Inflammatory macrophage (primary cell): ENCODE results near the gene RPP25L.
"Not testable (repeated sequence)": the region's sequence is repeated elsewhere in the genome, so short reads cannot be mapped to it uniquely, and the experiment has no call there.

Experiments
- DNase-seq, 2 donors: peaks; one replicate each; pipeline ENCODE4 v3.0.0-alpha.2; 2020 to 2022
- total RNA-seq, 18 experiments: gene quantifications; one replicate each; lab custom pipeline; 2026; ENCODE audit warnings: mixed read lengths in 6 of 18, inconsistent platforms in 2 of 18; lab: John Stamatoyannopoulos, UW

The RPP25L gene
- 3.1 to 12.5 (median 8.1) reads per million in 18 experiments for total RNA-seq

DNA sequence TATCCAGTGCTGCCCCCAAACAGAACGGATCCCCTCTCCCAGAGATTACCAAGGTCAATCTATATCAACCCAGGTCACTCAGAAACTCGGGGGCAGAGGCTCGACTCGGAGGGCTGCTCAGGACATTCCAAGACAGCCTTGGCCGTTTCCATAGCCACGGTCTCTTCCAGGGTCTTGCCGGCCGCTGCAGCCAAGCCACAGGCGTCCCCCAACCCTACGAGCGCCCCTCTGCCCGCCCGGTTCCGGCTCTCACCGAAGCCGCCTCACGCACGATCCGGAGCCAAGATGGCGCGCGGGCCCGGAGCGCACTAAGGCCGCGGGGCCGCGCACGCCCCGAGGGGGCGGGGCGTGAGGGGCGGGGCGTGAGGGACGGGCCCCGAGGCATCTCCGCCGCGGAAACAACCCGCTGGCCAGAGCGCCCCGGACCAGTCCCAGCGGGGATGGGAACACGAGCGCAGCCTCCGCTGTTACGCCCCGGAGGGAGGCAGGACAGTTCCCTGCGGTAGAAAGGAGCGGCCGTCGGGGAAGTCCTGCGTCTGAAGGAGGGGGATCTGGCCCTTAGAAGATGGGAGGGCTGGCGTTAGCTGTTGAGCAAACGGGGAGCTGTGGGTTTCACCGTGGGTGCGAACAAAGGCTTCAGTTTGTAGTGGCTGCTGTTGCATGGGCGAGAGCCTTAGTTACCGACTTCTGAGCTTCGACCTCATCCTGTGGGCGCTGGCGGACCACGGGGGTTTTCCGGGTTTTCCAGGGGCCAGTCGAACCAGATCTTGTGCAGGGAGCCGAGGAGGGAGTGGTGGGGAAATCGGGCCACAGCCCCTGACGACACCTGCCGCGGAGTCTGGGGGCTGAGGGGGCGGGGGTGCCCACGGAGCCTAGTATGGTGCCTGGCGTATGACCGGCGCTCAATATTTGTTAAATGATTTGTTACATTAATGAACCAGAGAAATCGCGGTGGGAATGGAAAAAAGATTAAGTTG lies at the start of gene RPP25L:
RPP25L (minus strand) TSS at position 287 of the 977 bp plus-strand sequence. CDS start 801 bp downstream, outside the sequence.
- peak; percentile 91 to 94 for DNase-seq

- DNase-seq = no peak
Observed at GRCh38 chr9:34659592-34660253, 47.8 kb upstream of the RPP25L start.

DNA sequence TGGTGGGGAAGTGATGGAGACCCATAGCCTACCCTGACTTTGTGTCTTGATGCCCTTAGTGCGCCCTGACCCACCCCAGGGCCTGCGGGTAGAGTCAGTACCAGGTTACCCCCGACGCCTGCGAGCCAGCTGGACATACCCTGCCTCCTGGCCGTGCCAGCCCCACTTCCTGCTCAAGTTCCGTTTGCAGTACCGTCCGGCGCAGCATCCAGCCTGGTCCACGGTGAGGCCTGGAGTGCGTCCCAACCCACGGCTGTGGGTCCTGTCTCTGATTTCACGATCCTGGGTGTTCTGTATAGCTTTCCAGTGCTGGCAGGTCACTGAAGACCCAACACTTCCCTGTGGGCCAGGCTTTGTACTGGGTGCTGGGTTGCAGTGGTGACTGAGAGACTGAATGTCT lies 46.6 kb upstream of the RPP25L start:
- DNase-seq = no peak

DNA sequence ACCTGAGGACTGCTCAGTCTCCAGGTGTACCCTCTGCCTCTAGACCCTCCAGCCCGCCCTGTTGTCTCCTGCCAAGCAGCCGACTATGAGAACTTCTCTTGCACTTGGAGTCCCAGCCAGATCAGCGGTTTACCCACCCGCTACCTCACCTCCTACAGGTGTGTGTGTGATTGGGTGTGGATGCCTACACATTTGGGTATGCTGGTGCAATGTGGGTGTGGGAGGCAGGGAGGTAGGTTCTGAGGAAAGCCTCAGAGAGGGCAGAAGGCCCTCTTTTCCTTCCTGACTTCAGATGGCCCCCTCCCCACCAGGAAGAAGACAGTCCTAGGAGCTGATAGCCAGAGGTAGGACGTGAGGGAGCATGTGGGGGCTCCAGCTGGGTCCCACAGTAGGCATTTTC lies 45.1 kb upstream of the RPP25L start:
- no peak for DNase-seq

DNA sequence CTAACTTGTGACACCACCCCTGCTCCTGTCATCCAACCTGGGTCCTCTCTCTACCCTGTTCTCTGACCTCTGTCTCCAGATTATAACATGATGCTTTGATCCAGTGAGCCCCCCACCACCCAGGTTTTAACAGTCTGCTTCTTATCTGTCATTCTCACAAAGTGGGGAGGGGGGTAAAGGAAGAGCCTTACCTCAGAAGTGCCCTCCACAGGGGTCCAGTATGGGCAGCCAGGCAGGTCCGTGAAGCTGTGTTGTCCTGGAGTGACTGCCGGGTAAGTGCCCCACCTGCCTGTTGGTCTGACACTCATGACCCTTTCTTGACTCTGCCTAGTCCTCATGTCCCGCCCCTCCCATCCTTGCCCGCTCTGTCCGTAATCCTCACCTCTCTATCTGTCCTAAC lies 43.5 kb upstream of the RPP25L start:
- no peak for DNase-seq

GRCh38 chr9:34654323-34655051 lies 42.6 kb upstream of the RPP25L start:
- no peak for DNase-seq

DNA sequence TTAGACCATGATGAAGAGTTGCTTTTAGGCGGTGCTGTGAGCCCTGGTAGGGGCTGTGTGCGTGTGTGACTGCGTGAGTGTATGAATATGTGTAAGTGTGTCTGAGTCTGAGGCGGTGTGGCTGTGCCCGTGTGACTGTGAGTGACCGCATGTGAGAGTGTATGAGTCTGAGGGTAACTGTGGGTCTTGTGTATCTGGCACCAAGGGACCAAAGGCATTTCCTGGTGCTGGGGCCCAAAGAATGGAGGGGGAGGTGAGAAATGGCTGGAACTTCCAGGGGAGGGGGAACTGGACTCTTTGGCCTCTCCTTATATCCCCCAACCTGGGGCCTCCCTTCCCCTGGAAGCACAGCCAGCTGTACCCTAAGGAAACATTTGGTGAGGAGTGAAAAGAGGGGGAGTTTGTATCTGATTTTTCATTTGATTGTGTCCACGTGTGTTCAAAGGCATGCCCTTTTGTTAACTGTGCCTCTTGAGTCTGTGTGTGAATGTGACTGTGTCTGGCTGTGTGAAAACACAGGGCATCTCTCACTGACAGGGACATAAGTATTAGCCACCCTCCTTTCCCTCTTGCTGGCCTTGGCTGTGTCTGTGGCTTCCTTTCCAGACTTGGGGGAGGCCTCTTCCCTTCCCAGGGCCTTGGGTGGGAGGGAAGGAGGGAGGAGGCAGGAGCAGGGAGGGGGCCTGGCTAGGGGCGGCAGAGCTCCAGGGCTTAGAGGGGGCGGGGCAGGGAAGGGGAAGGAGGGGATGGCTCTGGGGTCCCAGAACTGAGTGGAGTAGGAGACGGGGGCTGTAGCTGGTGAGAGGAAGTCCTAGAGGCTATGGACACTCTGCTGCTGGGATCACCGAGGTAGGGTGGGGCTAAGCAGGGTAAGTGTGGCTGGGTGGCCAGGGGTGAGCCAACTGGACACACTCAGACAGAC lies 41.5 kb upstream of the RPP25L start:
- DNase-seq = no peak

- DNase-seq = no peak
Observed at GRCh38 chr9:34652602-34653000, 40.7 kb upstream of the RPP25L start.

- peak; percentile 38 to 65 for DNase-seq
Observed at GRCh38 chr9:34651876-34652601, 40.1 kb upstream of the RPP25L start, which contains the start of gene IL11RA. Gene IL11RA (plus strand): TSS chr9:34652185. CDS start chr9:34655218, 3,033 bp downstream.

- no peak for DNase-seq
Observed at GRCh38 chr9:34651321-34651720, 39.4 kb upstream of the RPP25L start.

GRCh38 chr9:34650816-34651215 lies 38.9 kb upstream of the RPP25L start:
- DNase-seq = no peak

DNA sequence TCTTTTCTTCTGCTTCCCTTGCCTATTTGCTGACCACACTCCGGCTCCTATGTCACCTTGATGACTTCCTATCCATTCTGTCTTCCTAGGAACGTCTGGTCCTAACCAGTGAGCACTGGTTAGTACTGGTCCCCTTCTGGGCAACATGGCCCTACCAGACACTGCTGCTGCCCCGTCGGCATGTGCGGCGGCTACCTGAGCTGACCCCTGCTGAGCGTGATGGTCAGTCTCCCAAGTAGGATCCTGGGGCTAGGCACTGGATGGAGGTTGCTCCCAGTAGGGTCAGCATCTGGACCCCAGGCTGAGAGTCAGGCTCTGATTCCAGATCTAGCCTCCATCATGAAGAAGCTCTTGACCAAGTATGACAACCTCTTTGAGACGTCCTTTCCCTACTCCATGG lies 36.8 kb upstream of the RPP25L start:
- no peak for DNase-seq

DNA sequence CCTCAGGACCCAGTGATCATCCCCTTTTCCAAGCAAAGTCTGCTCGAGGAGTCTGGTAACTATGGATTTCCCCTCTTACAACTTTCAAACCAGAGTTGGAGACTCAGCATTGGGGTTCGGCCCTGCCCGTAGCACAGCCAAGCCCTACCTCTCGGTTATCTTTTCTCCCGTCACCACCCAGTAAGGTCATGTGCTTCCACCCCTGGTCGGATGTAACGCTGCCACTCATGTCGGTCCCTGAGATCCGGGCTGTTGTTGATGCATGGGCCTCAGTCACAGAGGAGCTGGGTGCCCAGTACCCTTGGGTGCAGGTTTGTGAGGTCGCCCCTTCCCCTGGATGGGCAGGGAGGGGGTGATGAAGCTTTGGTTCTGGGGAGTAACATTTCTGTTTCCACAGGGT lies 35.8 kb upstream of the RPP25L start:
- DNase-seq = no peak

DNA sequence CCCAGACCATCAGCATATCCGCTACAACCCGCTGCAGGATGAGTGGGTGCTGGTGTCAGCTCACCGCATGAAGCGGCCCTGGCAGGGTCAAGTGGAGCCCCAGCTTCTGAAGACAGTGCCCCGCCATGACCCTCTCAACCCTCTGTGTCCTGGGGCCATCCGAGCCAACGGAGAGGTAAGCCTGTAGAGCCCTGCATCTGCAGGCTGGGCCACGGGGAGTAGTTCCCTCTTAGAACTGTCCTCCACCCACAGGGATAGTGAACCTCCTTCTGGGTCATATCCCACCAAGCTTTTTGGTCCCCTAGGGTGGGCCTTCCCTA lies 35.1 kb upstream of the RPP25L start:
- no peak for DNase-seq

- peak; percentile 85 to 87 for DNase-seq
Observed at GRCh38 chr9:34646211-34647083, 34.5 kb upstream of the RPP25L start, which contains the start of gene GALT. Gene GALT (plus strand): TSS chr9:34646675. CDS start chr9:34646705, 30 bp downstream.

- no peak for DNase-seq
Observed at GRCh38 chr9:34644766-34645314, 32.9 kb upstream of the RPP25L start.

- DNase-seq = no peak
Observed at GRCh38 chr9:34642679-34643078, 30.8 kb upstream of the RPP25L start.

GRCh38 chr9:34639322-34639721 lies 27.4 kb upstream of the RPP25L start:
- DNase-seq = not testable (repeated sequence)

GRCh38 chr9:34638138-34638445 lies 26.2 kb upstream of the RPP25L start:
- no peak for DNase-seq
